Measurements from ENCODE around the gene NBAS. TPM values are rescaled to one million over a fixed set of nuclear protein-coding genes. Genes with fewer than 3 reads are reported as not detected.

NBAS gene
- total and polyA plus RNA-seq, 2 of the 13 experiments (the other 11 are each of a cell fraction or from before 2014, with no cell fraction given), result 33.6 to 58.7 TPM

DNA sequence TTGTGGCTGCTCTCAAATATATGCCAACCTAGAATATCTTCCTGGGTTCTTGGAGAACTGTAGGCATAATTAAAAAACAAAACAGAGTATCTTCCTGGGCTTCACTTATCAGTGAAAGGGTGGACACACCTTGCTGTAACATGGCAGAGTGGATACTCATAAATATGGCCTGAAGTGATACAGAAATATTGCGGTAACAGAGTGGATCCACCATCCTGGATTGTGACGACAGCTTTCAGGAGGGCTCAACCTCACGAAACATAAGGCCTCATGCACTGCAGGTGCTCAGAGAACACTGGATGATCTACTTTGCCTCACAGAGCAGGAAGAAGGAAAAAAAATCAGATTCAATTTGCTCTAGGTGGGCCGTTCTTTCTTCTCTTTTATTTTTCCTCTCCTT, 336.0 kb downstream of the NBAS start (continued):
- TF ChIP-seq, protein P1, sequence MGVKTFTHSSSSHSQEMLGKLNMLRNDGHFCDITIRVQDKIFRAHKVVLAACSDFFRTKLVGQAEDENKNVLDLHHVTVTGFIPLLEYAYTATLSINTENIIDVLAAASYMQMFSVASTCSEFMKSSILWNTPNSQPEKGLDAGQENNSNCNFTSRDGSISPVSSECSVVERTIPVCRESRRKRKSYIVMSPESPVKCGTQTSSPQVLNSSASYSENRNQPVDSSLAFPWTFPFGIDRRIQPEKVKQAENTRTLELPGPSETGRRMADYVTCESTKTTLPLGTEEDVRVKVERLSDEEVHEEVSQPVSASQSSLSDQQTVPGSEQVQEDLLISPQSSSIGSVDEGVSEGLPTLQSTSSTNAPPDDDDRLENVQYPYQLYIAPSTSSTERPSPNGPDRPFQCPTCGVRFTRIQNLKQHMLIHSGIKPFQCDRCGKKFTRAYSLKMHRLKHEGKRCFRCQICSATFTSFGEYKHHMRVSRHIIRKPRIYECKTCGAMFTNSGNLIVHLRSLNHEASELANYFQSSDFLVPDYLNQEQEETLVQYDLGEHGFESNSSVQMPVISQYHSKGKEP (CRISPR knock-in tag; IDR thresholded peaks at IDR 0.05), result no peak
- TF ChIP-seq, protein P2, sequence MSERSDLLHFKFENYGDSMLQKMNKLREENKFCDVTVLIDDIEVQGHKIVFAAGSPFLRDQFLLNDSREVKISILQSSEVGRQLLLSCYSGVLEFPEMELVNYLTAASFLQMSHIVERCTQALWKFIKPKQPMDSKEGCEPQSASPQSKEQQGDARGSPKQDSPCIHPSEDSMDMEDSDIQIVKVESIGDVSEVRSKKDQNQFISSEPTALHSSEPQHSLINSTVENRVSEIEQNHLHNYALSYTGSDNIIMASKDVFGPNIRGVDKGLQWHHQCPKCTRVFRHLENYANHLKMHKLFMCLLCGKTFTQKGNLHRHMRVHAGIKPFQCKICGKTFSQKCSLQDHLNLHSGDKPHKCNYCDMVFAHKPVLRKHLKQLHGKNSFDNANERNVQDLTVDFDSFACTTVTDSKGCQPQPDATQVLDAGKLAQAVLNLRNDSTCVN (CRISPR knock-in tag; IDR thresholded peaks at IDR 0.05; ENCODE audit: borderline replicate concordance), result no peak
- no peak for TF ChIP-seq ZNF850 (CRISPR knock-in tag; conservative IDR thresholded peaks at IDR 0.05)
- TF ChIP-seq, protein P3, sequence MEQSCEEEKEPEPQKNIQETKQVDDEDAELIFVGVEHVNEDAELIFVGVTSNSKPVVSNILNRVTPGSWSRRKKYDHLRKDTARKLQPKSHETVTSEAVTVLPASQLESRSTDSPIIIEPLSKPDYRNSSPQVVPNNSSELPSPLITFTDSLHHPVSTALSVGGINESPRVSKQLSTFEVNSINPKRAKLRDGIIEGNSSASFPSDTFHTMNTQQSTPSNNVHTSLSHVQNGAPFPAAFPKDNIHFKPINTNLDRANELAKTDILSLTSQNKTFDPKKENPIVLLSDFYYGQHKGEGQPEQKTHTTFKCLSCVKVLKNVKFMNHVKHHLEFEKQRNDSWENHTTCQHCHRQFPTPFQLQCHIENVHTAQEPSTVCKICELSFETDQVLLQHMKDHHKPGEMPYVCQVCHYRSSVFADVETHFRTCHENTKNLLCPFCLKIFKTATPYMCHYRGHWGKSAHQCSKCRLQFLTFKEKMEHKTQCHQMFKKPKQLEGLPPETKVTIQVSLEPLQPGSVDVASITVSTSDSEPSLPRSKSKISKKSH (CRISPR knock-in tag; IDR thresholded peaks at IDR 0.05; ENCODE audit: borderline replicate concordance), result no peak

DNA sequence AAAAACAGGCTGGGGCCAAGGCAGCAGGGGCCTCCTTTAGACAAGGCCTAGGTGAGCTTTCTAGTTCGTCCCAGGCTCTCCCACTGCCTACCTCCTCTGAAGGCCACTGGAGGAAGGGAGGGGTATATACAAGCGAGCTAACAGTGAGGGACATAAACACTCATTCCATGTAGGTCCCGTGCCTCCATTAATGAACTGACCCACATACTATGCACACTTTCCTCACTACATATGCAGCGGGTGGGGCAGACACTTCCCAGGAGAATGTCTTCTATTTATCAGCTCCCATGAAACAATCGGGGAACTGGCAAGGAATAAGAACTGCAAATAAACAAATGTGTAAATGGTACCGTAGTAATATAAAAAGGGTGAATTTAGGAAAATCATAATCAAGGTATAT, 336.5 kb downstream of the NBAS start:
- Histone ChIP-seq H3K4me3 (replicated peaks in 1 of 3; ENCODE audit: insufficient read depth in 1 of 3, low read depth in 2 of 3, low read length in 3 of 3) (no peak overlapping the region), H2AFZ (ENCODE audit: low read length) (no peak overlapping the region), H3K4me1 (ENCODE audit: insufficient read depth, low read length) (no peaks in the 10 kb centered on the region), H3K79me2 (ENCODE audit: insufficient read depth, low read length) (no peaks in the 10 kb centered on the region), H3K4me2 (ENCODE audit: low read depth, low read length) (no peak overlapping the region), H3K9me3 (ENCODE audit: low read length) (no peaks in the 10 kb centered on the region), H3K9ac (ENCODE audit: insufficient read depth, low read depth, low read length) (no peak overlapping the region), H4K20me1 (ENCODE audit: insufficient read depth, low read length) (no peaks in the 10 kb centered on the region), H3K36me3 (replicated peaks in 1 of 2; ENCODE audit: control insufficient read depth in 1 of 2, insufficient read depth in 2 of 2, low read length in 2 of 2) (peaks cover 2 to 8% of the 10 kb centered on the region in 2 experiments; a peak in 3 of 5 replicates), H3K27ac (ENCODE audit: extremely low read length, insufficient read depth, low read length) (no peak overlapping the region), H3K27me3 (ENCODE audit: control insufficient read depth in 1 of 2, insufficient read depth in 2 of 2, low read length in 2 of 2) (no peaks in the 10 kb centered on the region)
- CTCF ChIA-PET (ENCODE audit: low intra/inter-chr PET ratio, low total read pairs), result no interaction called here
- POLR2A ChIA-PET, result no interaction called here
- DNase-seq (ENCODE audit: low spot score) (no peak), FAIRE-seq (no peak), ATAC-seq (no peak)
- WGBS (ENCODE audit: low lambda C conversion rate), result 95% methylated on average over 6 of the region's 6 CpGs
- BruUV-seq (replicated peaks), result no TSS peak
- in situ Hi-C loops (cut with HindIII; ENCODE audit: extremely low pct_ligation_motif_present, low pct_unique_long_range_greater_than_20kb), result no loop called here
- no peak for TF ChIP-seq PCBP2 (optimal IDR thresholded peaks at IDR 0.05; ENCODE audit: low read depth, low read length, poor library complexity, severe bottlenecking)
- no peak for TF ChIP-seq ZNF766 (CRISPR knock-in tag; IDR thresholded peaks at IDR 0.05; ENCODE audit: borderline replicate concordance)
- TF ChIP-seq ZNF3 (CRISPR knock-in tag; IDR thresholded peaks at IDR 0.05), result no peak
- no peak for TF ChIP-seq ZNF850 (CRISPR knock-in tag; conservative IDR thresholded peaks at IDR 0.05)
- TF ChIP-seq, protein P4, sequence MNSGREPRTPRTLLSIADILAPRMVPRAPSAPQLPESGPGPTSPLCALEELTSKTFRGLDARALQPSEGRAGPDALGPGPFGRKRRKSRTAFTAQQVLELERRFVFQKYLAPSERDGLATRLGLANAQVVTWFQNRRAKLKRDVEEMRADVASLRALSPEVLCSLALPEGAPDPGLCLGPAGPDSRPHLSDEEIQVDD (CRISPR knock-in tag; IDR thresholded peaks at IDR 0.05; ENCODE audit: borderline replicate concordance), result no peak
- TF ChIP-seq ZNF629 (CRISPR knock-in tag; conservative IDR thresholded peaks at IDR 0.05), result no peak
- no peak for TF ChIP-seq ATRX (CRISPR knock-in tag; IDR thresholded peaks at IDR 0.05; ENCODE audit: borderline replicate concordance)
- TF ChIP-seq AHR (CRISPR knock-in tag; IDR thresholded peaks at IDR 0.05), result no peak
- TF ChIP-seq ARNT (IDR thresholded peaks at IDR 0.05), result no peak
- TF ChIP-seq, protein P5, sequence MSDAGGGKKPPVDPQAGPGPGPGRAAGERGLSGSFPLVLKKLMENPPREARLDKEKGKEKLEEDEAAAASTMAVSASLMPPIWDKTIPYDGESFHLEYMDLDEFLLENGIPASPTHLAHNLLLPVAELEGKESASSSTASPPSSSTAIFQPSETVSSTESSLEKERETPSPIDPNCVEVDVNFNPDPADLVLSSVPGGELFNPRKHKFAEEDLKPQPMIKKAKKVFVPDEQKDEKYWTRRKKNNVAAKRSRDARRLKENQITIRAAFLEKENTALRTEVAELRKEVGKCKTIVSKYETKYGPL (CRISPR knock-in tag; IDR thresholded peaks at IDR 0.05), result no peak
- no peak for TF ChIP-seq ETV5 (CRISPR knock-in tag; IDR thresholded peaks at IDR 0.05; ENCODE audit: borderline replicate concordance)
- TF ChIP-seq, protein P6, sequence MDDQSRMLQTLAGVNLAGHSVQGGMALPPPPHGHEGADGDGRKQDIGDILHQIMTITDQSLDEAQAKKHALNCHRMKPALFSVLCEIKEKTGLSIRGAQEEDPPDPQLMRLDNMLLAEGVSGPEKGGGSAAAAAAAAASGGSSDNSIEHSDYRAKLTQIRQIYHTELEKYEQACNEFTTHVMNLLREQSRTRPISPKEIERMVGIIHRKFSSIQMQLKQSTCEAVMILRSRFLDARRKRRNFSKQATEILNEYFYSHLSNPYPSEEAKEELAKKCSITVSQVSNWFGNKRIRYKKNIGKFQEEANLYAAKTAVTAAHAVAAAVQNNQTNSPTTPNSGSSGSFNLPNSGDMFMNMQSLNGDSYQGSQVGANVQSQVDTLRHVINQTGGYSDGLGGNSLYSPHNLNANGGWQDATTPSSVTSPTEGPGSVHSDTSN (CRISPR knock-in tag; IDR thresholded peaks at IDR 0.05; ENCODE audit: borderline replicate concordance), result no peak
- intact Hi-C loops (cut with micrococcal nuclease; ENCODE audit: unreplicated experiment), result no loop called here

Measured in HepG2 (cell line).